Renal cortical epithelial cell (primary cell): ENCODE data around the gene MBOAT7. TPM values are rescaled to one million over a fixed set of nuclear protein-coding genes. Genes with fewer than 3 reads are reported as not detected.
"Not testable (repeated sequence)": the region's sequence is repeated elsewhere in the genome, so short reads cannot be mapped to it uniquely, and the experiment has no call there.

ENCODE experiments used
- DNase-seq: peaks from one replicate; pipeline ENCODE4 v3.0.0-alpha.2; 2011; ENCODE audit warnings: low read depth
- total RNA-seq: library from RNA; depleted of rRNA; stranded (reverse); fragments of >200 nt; gene quantifications from 2 replicates; pipeline ENCODE4 v1.2.3, GENCODE V29; 2014

The MBOAT7 gene, protein sequence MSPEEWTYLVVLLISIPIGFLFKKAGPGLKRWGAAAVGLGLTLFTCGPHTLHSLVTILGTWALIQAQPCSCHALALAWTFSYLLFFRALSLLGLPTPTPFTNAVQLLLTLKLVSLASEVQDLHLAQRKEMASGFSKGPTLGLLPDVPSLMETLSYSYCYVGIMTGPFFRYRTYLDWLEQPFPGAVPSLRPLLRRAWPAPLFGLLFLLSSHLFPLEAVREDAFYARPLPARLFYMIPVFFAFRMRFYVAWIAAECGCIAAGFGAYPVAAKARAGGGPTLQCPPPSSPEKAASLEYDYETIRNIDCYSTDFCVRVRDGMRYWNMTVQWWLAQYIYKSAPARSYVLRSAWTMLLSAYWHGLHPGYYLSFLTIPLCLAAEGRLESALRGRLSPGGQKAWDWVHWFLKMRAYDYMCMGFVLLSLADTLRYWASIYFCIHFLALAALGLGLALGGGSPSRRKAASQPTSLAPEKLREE
- 32.6 and 132 TPM in 2 replicates for total RNA-seq

GRCh38 chr19:54189145-54189734 lies at the start of gene MBOAT7:
MBOAT7 (minus strand) TSS chr19:54189580; CDS start chr19:54188508, 1,072 bp downstream.
- no peak for DNase-seq

- DNase-seq, result no peak
Measured at GRCh38 chr19:54233941-54234340, 44.6 kb upstream of the MBOAT7 start.

DNA sequence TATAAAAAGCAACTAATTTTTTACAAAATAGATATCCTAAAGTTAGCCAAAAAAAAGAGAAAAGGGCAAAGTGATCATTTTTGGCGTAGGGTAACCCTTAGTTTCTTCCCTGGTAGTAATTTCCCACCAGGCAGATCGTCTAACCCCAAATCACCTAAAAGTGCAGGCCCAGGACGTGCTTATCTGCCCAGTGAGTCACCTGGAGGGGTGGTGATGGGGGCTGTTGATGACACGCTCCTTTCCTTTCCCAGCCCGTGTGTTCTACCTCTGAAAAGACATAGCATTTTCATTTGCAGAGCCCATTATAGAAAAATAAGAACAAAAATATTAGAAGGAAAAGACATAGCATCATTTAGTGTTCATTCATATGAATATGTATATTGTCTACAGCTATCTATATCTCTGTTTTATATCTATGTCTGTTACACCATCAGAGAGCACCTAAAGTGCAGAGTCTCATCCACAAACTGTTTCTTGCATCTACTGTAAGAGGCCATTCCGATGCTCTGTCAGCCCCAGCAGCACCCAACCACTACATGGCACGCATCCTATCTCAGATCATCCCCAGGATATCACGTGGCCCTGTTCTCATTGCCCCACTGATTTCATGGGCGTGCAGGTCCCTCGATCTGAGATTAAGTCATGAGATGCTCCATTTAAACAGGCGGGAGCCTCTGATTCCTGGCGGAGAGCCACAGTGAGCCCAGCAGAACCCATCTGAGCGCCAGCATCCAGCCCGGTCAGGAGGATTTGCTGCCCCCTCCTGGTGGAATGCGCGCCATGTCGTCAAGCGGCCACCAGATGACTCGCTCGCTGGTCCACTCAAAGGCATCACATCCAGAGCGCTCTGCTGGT lies 41.9 kb upstream of the MBOAT7 start:
- peak; percentile 44 for DNase-seq

DNA sequence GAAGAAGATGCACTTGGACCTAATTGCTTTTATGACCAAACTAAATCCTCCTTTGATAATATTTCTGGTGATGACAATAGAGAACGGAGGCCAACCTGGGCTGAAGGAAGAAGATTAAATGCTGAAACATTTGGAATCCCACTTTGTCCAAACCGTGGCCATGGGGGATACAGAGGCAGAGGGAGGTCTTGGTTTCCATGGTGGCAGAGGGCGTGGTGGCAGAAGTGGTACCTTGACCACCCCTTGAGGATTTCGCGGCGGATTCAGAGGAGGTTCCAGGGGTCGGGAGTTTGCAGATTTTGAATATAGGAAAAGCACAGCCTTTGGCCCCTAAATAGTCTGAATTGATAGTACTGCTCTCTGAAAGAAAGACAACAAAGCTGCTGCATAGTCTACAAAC lies 40.7 kb upstream of the MBOAT7 start:
- no peak for DNase-seq

DNA sequence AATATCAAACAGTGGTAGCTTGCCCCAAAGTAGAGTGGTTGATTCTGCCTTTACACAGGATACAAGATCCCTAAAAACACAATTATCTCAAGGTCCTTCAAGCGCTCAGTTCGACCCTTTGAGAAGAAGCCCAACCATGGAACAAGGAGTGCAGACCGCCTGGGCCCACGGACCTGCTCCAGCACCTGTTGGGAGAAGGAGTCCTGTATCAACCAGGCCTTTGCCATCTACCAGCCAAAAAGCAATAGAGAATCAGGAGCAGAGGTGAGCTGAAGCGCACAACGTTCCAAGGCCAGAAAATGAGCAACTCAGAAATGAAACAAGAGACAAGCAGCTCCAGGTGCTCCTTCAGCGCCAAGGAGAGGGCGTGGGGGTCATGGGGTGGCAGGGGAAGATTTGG lies 39.8 kb upstream of the MBOAT7 start:
- DNase-seq, result no peak

DNA sequence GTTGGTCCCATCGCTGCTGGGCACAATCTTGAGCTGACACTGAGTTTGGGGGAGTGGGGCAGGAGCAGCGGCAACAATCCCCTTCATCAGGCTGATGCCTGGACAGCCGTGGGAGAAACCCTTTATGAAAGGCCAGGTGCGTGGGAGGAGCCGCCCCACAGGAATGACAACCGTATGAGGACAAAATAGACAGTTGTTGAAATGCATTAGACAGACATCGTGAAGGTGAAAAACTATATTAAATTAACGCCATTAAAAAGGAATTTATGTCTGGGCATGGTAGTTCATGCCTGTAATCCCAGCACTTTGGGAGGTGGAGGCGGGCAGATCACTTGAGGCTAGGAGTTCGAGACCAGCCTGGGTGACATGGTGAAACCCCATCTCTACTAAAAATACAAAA lies 35.2 kb upstream of the MBOAT7 start:
- not testable (repeated sequence) for DNase-seq

GRCh38 chr19:54223937-54224281 lies 34.5 kb upstream of the MBOAT7 start:
- DNase-seq, result not testable (repeated sequence)

- not testable (repeated sequence) for DNase-seq
Measured at GRCh38 chr19:54223277-54223936, 34.0 kb upstream of the MBOAT7 start.

DNA sequence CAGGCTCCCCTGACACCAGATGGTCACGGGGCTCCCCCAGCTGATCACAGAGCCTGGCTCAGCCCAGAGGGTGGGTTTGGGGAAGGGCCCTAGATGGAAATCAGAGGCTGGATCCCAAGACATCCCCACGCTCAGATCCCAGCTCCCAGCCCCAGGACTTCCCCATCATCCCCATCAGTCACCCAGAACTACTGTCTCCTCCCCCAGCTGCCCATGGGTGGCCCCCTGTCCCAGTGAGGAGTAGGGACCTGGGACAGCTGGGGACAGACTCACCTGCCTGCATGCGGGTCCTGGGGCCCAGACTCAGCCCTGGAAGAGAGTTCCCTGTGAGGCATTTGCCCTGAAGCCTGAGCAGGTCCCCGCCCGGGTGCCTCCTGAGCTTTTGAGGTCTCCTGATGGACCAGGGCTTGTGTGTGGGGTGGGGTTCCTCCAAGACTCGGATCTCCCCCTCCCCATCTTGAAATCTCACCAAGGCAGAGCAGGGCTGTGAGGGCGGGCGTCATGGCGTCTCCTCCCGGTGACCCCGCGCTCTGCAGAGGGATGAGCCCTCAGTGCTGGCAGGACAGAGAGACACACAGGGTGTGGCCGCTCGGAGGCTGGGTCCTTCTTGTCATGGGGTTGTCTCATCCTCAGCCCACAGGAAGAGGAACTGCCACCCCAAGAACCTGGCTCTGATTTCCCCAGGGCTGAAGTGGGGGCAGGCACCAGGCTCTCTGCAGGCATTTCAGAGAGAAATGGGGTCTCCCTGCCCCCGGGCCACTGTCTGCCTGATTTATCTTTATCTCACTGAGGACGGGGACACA lies 33.3 kb upstream of the MBOAT7 start, which contains the start of gene LILRB3:
Gene LILRB3 (minus strand): TSS at position 534 of the 803 bp plus-strand sequence. CDS start 31 bp downstream, at position 503.
- DNase-seq, result not testable (repeated sequence)

- DNase-seq, result not testable (repeated sequence)
Measured at GRCh38 chr19:54221947-54222346, 32.6 kb upstream of the MBOAT7 start.

DNA sequence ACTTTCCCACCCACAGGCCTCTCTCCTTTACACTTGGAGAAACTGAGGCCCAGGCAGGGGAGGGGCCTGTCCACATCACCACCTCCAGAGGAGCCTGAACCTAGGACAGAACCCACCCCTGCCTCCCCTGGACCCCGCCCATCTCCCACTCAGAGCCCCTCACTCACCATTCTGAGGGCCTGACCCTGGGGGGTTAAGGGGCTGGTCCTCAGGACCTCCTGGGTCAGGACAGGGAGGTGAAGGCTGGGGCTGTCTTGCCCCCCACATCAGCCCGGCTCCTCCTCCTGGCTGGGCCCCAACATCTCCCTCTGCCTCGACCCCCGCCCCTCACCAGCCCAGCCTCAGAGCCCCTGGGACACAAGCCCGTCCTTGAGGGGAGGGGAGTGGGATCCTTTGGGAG lies 30.3 kb upstream of the MBOAT7 start:
- not testable (repeated sequence) for DNase-seq

DNA sequence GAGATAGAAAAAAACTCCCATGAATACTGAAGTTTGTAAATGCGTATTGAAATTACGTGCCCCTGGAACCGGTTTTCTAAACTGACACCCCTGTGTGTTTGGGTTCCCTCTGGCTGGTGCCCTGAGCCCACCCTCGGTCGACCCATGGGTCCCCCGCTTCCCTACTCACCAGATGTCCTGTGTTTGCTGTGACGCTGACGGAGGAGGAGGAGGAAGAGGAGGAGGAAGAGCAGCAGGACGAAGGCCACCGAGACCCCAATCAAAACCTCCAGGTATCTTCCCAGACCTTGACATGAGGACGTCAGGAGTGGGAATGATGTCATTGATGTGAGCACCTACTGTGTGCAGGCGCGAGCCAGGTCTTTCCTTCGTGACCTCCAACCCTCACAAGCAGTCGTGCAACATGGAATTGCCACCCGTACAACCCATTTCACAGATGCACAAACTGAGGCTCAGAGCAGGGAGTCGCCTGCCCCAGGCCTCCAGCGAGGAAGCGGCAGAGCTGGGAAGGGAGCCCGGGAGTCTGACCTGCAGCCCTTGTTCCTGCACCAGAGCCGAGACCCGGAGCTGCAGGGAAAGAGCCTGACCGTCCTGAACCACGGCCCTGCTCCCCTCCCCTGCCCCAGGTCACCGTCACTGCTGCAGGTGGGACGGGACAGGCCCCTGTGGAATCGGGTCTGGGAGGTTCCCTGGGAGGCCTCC lies 29.7 kb upstream of the MBOAT7 start:
- no peak for DNase-seq

DNA sequence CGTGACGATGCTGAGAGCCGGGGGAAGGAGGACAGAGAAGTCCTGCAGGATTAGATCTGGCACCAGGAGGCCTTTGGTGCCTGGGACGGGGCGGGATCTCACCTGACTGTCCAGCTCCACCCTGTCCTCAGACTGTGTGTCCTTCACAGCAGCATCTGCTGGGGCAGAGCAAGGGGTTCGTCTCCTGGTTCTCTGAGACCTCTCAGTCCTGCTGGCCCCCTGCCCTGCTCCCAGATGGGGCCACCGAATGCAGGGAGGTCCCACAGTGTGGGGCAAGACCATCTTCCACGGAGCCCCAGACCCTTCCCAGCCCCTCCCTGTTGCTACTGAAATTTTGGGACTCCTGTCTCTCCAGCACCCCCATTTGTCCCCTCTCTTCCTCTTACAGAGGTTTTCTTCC lies 28.9 kb upstream of the MBOAT7 start:
- no peak for DNase-seq

GRCh38 chr19:54217517-54218247 lies 28.3 kb upstream of the MBOAT7 start:
- DNase-seq, result not testable (repeated sequence)

GRCh38 chr19:54216869-54217268 lies 27.5 kb upstream of the MBOAT7 start:
- no peak for DNase-seq

DNA sequence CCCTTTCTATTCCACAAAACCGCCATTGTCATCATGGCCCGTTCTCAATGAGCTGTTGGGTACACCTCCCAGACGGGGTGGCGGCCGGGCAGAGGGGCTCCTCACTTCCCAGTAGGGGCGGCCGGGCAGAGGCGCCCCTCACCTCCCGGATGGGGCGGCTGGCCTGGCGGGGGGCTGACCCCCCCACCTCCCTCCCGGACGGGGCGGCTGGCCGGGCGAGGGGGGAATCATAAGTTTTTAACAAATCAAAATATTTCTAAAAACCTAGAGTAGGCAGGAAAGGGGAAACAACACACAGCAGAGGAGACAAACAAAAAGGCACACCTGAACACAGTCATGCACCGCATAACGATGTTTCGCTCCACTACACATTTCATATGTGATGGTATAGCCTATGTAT lies 25.4 kb upstream of the MBOAT7 start:
- not testable (repeated sequence) for DNase-seq

- not testable (repeated sequence) for DNase-seq
Measured at GRCh38 chr19:54214217-54214616, 24.8 kb upstream of the MBOAT7 start.

DNA sequence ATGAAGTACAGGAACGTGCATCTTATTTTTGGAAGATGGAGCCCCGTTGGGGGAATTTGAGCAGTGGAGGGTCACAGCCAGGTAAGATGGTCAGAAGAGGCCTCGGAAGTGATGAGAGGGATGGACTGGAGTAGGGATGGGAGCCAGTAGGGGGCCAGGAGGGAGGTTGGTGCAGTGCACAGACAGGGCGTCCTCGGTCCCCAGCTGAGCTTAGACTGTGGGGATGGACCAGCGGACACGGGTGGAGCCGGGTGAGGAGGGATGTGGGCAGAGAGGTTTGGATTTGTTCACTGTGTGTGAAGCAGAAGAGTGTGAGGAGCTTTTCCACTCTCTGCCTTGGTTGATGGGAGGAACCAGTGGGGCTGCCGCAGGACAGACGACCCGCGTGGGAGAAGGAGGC lies 21.9 kb upstream of the MBOAT7 start:
- DNase-seq, result no peak

DNA sequence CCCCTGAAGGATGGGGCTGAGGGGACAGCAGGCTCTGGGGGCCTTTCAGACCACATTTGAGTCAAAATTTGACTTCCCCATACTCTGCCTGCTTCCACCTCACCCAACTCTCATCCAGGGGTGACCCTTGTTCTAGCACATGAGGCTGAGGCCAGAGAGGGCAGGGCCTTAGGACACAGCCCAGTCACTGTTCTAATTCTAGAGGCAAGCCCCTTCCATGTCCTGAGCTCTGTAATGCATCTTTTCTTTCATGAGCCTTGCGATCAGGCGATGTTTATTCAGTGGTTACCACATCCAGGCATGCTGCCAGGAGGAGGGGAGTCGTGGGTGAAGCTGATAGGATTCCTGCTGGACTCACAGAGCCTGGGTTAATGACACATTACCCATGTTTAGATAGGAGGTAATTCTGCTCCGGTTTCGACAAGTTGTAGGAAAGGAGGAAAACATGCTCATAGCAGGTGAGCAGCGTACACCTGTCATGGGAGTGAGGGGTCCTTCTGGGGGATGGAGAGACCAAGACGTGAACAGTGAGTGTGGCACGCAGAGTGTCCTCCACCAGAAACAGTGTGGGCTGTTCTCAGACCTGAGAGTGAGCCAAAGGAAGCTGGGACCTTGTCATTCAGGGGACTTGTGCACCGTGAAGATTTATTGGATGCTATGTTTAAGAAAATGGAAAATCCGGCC lies 20.6 kb upstream of the MBOAT7 start:
- peak; percentile 99 for DNase-seq
